ENCODE measurements around the gene MCCD1.

The MCCD1 gene

DNA sequence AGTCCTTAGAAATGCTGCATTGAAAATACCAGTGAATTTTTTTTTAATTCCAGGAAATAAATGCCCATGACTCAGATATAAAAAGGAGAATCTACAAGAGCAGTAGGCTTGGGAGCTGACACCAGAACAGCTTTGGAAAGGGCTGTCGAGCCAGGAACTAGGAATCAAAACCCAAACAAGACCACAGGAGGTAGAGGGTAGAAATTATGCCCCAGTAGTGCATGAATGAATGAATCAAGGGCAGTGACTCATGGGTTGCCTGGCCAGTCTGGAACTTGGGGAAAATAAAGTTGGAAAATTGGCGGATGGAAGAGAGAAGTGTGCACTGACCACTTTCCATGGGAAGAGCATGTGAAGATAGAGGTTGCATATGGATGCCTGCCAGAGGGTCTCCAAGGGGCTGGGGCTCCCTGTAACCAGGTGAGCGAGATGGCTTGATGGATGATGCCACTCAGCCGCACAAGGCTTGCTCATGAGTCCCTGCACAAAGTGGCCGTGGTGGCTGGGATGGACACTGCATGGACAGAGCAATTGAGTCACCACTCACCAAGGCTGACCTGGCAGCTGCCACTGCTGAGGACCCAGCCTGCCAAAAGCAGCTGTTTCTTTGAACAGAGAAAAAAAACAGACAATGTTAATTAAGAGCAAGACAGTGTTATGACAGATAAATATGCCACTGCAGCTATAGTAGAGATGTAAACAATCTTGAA is 15.2 kb upstream of the MCCD1 start:
- no peak for DNase-seq

DNA sequence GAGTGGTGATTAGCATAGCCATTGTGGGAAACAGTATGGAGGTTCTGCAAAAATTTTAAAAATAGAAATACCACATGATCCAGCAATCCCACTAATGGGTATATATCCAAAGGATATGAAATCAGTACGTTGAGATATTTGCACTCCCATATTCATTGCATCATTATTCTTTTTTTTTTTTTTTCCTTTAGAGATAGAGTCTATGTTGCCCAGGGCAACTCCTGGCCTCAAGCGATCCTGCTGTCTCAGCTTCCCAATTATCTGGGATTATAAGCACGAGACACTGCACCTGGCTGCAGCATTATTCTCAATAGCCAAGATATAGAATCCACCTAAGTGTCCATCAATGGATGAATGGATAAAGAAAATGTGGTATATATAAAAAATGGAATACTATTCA is 6.9 kb upstream of the MCCD1 start:
- no peak for DNase-seq

DNA sequence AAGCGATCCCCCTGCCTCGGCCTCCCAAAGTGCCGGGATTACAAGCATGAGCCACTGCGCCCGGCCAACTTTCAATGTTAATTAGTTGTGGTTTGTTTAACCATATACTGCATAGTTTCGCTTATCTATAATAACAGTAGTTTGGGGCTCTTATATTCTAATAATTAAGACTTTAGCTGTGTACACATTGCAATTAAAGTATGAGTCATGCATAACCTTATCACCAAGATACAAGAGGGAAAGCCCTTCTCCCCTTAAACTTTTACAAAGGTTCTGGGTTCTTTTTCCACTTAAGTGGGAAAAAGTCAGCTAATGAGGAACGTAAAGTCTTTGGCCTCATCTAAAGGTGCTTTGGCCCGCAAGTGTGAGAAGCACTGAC is 3.2 kb upstream of the MCCD1 start:
- DNase-seq = no peak

DNA sequence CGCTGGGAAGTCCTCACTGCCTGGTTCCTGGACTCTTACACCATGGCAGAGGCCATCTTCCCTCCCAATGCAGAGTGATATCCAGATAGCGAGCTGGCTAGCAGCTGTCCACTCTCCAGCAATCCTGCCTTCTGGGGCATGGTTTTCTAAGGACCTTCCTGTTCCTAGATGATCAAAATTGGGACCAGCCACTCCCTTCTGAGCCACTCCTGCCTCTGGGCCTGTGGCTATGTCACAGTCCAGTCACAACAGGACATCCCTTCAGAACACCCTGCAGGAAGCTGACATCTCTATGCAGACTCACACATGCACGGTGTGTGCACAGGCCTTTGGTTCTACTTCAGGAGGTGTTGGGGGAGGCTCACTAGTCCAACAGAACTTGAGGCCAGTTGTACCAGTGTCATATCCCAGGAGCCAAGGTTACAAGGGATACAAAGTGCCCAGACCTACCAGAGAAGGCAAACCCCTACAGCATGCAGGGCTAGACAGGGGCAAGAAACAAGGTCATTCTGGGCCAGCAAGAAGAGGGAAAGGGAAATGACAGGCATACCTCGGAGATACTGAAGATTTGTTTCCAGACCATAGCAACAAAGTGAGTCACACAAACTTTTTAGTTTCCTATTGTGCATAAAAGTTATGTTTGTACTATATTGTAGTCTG is 2.7 kb upstream of the MCCD1 start:
- no peak for DNase-seq

DNA sequence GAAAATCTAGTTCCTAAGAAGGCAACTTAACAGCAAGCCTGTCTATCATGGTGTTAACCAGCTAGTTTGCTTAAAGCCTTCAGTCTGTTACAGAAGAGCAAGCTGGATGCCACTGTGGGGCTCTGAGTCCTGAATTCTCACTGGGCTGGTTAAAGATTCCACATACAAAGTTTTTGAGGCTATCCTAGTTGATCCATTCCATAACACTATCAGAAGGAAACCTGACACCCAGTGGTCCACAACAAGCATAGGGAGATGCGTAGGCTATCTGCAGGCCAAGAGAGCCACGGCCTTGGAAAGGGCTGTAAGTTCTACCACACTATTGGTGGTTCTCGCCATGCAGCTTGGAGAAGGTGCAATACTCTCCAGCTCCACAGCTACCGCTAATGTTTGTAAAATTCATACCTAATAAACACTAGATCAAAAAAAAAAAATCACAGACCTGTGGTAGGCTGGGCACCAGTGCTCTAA is 420 bp upstream of the MCCD1 start:
- DNase-seq = no peak

DNA sequence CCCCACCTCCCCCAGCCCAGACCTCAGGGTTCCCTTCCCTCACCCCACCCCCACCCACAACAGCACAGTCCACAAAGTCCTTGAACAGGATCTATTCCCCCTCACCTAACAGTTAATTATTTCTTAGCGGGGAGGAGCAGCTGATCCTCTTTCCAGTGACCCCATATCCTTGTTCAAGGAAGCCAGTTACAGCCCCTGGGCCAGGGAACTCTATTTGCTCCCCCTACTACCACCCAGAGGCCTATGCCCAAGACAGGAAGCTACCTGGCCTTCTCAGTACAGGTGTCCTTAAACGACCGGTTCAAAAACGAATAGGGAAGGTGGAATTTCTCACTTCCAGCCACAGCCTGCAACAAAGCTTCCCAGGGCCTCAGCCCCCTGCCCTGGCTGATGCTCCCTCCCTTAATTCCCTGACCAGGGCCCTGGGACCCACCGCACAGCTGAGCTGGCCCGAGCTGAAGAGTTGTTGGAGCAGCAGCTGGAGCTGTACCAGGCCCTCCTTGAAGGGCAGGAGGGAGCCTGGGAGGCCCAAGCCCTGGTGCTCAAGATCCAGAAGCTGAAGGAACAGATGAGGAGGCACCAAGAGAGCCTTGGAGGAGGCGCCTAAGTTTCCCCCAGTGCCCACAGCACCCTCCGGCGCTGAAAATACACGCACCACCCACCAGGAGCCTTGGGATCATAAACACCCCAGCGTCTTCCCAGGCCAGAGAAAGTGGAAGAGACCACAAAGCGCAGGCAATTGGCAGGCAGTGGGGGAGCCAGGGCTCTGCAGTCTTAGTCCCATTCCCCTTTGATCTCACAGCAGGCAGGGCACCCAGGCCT is 778 bp downstream of the MCCD1 start:
- DNase-seq = no peak

DNA sequence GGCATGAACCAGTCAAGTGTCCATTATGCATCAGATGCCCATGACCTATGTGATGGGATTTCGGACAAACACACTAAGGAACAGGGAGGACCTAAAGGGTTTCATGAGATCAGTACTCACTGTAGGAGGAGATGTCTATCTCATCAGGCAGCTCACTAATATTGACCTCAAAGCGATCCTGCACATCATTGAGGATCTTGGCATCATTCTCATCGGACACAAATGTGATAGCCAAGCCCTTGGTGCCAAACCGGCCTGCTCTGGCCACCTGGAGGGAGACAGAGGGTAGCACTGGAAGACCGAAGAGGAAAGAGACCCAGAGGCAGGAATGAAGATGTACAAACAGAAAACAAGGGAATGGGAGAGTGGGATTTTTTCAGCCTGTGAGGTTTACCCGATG is 1.9 kb downstream of the MCCD1 start:
- DNase-seq = no peak

DNA sequence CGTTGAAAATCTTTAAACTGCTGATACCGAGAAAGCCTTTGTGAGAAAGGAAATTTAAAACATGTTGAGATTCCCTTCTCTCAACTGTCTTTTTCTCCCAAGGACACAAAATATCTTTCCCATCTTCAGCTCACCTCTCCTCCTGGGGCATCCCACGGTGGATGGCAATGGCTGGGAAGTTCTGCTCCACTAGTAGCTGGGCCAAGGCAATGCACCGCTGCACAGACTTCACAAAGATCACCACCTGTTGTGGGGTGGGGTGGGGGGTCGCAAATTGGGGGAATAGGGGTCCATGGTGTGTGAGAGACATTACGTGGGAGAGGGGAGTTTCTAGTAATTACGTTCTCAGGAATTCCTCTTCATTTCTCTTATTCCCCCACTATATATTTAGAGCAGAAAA is 2.4 kb downstream of the MCCD1 start:
- no peak for DNase-seq

DNA sequence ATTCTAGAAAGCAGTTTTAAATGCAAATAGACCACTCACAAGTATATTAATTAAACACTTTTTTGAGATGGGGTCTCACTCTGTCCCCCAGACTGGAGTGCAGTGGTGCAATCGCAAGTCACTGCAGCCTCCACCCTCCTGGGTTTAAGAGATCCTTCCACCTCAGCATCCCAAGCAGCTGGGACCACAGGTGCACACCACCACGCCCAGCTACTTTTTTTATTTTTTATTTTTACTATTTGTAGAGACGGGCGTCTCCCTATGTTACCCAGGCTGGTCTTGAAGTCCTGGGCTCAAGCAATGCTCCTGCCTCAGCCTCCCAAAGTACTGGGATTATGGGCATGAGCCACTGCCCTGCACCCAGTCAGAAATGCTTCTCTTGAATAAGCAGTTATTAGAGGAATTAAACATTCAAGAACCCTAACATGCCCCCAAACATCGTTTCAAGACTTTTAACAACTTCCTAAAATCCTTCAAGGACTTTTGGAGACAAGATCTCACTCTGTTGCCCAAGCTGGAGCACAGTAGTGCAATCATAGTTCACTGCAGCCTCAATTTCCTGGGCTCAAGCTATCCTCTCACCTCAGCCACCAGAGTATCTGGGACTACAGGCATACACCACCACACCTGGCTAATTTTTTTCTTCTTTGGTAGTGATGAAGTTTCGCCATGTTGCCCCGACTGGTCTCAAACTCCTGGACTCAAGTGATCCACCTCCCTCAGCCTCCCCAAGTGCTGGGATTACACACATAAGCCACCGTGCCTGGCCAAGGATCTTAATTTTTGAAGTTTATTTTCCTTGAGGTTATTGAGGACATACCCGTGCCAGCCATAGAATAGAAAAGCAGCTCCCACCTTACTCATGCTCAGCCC is 3.2 kb downstream of the MCCD1 start:
- DNase-seq = no peak

DNA sequence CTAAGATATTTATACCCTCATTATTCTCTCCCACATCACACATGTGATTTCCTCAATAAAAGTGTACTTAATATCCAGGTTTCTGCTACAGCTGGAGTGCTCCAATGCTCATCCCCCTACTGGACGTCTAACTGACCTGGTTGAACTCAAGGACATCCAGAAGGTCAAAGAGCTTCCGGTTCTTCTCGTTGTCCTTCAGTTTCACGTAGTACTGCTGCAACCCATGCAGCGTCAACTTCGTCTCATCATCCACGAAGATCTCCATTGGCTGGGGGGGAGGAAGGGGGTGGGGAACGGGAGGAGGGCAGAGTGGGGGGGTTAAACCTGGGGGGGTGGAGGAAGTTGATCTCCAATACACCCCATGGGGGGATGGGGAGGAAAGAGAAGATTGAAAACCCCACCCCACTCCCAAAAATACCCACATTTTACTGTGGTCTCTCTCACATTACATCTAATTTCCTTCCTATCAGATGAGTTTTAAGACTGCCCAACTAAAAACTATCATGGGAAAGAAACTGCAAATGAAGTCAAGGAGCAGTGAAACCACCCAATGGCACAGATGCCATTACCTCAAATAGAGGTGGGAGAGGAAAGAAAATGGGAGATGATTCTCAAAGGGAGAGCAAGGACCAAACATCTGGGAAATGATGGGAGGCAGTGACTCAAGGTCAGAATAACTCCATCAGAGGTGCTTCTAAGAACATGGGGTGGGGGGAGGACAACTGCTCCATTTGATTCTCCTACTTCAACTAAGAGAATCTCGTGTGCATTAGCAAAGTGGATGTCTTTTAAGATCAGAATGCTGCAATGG is 4.1 kb downstream of the MCCD1 start:
- no peak for DNase-seq

DNA sequence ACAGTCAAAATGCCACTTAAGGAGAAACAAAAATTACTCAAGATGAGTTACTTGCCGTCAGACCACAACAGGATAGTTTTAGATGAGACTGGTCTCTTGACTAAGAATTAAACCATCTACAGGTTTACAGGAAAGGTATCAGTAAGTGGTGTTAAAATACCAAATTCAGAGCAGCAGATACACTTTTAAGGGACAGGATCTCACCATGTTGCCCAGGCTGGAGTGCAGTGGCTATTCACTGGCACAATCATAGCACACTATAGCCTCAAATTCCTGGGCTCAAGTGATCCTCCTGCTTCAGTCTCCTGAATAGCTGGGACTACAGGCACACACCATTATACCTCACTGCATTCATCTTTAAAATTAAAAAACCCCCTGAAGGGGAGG is 4.7 kb downstream of the MCCD1 start:
- DNase-seq = no peak

DNA sequence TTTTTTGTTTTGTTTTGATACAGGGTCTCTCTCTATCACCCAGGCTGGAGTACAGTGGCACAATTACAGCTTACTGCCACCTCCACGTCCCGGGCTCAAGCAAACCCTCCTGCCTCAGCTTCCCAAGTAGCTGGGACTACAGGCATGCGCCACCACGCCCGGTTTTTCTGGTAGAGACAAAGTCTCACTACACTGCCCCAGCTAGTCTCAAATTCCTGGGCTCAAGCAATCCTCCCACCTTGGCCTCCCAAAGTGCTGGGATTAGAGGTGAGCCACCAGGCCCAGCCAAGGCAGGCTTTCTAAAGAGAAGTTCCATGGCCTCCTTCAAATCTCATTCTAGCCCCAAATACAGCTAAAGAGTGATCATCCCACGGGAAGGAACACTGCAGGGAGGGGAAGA is 5.2 kb downstream of the MCCD1 start:
- no peak for DNase-seq

DNA sequence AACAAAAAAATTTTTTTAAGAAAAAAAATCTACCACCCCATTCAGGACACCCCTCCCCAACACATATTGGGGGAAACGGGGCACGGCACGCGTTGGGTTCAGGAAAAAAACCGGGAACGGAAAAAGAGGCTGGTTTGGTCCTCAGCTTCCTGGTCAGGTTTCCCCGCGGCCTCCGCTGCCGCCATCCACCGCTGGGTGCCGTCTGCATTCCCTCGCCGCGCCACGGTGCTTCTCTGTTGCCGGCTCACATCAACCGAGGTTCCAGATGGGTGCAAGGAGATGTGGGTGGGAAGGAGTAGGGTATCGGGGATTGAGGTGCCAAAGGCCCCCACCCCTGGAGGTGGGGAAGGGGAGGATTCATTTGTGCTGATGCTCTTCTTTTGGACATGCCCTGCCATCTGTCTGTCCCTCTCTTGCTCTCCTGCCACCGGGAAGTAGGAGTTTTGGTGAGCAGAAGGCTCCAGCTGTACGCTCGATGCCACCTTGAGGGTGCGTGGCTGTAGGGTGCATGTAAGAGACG is 5.8 kb downstream of the MCCD1 start:
- no peak for DNase-seq

DNA sequence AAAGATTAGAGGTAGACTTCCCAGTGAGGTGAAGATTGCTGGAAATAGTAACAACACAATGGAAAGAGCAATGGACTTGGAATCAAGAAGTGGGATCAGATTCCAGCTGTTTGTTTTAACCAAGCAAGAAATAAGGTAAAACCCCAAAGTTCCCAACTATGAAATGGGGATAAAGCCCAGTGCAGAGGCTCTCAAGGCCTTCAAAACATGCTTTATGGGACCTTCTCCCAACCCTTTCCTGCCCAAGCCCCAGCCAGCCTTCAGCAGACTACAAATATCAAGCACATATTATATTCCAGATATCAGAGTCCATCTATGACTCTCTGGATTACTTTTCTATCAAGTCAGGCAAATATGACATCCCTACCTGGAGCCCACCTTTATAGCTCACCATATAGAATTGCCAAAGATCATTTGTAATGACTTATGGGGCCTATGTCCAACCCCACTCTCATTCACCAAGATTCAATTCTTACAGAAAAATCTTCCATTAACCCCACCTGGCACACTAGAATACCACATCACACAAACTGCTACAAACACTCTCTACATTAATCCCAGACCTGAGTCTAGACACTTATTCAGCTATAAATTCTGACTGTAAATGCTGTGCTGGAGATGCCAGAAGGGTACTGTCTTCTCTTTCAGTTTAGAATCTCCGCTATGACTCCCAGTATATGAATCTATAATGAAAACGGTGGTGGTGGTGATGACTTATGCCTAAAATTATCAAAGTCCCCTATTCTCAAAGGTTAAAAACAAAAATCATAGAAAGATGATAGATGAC is 7.0 kb downstream of the MCCD1 start:
- no peak for DNase-seq

DNA sequence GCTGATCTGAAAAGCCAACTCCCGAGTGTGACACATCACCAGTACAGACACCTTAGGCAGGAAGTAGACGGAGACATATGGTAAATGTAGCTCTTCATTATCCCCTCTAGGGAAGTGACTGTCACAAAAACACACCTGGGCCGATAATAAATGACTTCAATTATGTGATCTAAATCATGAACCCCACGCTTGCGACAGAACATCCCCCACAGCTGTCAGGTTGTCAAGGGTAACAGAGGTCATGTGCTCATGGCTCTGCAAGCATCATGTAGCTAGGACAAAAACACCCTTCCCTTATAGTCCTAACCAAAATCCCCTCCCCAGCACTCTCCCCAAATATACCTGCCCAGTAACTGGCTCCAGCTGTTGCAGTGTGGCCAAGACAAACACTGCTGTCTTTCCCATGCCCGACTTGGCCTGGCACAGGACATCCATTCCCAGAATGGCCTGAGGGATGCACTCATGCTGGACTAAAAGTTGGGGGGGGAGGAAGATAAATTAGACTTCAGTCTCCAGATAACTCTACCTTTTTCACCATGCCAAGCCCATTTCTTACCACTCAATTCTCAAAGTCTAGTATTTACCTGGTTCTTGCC is 10.1 kb downstream of the MCCD1 start:
- DNase-seq = no peak

DNA sequence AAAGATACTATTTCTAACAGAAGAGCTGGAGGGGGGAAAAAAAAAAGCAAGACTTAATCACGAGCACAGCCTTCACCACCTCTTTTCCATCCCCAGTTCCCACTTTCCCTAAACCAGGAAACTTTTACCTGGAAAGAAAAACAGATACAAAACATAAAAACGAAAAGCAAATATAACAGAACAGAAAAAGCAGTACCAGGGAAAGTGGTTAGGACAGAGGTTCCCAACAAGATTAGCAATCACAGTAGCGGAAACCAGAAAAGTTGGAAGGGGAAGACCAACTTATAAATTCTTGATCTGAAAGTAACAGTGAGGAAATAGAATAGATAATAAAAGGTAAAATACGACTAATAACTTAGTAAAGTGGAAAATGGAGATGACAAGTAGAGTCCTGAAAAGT is 11.9 kb downstream of the MCCD1 start:
- DNase-seq = no peak

DNA sequence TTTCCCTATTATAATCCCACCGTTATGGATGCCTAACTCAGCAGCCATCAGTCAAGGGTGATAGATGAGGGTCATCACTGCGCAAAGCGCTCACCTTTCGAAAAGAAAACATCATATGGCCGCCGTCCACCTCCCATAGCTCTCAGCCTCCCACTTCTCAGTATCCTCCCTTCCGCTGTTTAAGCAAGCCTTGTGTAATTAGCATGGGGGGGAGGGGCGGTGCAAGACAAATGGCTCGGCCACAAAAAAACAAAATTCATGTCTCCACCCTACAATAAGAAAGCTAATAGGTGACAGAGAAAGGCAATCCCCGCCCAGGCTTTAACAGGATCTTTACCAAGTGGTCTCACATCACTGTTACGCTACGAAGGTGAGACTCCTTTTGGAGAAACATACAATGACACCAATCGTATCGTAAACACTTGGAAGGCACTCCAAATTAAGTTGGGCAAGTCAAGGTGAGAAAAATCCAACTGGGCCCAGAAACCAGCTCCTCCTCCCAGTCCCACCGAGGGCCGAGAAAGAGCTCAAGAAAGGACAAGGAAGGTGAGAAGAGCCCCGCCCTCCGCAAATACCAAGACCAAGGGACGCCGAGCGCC is 12.4 kb downstream of the MCCD1 start:
- DNase-seq = peak; percentile 51

DNA sequence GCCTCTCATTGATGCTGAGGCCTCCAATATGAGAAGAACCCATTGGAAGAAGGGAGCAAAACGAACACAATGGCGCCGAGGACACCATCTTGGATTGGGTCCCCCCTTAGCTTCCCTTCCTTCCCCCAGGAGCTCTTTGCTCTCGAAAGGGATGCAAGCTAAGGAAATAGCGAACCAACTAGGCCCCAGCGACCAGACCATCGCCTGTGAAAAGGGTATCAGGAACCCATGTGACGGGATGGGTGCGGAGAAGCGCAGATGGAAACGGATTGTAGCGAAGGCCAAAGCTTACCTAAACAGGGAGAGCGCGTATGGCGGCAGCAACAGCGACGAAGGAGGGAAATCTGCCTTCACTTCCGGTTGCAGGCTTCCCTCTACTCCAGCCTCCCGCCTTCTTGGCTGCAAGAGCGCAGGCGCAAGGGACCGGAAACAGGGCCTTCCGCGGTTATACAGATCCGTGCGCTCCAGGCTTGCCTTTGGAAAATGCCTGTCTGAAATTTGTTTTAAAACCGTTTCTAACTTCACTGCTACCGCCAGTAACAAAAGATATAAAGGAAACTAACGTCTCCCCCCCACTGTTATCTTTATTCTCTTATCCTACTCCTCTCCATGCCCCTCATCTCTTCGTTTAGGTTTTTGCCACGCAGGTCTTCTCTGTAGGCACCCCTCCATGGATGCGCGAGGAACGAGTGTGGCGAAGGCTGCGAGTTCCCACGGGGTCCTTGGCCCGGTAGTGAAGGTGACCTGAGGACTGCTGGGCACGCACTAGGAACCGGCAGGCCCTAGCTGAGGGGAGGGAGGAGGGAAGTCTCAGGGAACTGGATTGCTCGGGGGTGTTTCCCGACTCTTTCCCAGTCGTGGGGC is 13.1 kb downstream of the MCCD1 start, which contains the start of gene DDX39B:
TSS of gene DDX39B (minus strand) at position 346 of the 864 bp plus-strand sequence. CDS start 1,471 bp downstream, outside the sequence.
- peak; percentile 97 for DNase-seq

DNA sequence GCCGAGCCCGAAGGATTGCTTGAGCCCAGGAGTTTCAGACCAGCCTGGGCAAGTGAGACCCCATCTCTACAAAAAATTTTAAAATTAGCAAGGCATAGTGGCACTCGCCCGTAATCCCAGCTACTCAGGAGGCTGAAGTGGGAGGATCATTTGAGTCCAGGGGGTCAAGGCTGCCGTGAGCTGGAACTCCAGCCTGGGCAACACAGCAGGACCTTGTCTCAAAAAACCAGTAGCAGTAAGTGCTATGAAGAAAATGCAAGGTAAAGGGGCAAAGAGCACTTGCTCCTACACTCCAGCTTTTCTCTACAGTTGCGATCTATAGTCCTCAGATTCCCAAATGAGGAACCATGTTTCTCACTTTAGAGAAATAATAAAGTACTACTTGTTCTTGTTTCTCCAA is 14.9 kb downstream of the MCCD1 start:
- no peak for DNase-seq

All from midbrain (tissue), 1 donor.